Ovary (tissue), 3 donors: ENCODE measurements around the gene MVP.
"Not testable (repeated sequence)": the region's sequence is repeated elsewhere in the genome, so short reads cannot be mapped to it uniquely, and the experiment has no call there.

ENCODE experiments used
- CTCF ChIP-seq, 3 donors: fragments of 450-650 bp in 2 of 3; fragments of 200-600 bp in 1 of 3; IDR thresholded peaks; one replicate each; pipeline versions ENCODE4 v1.5.1 to v1.8.0; 2016 to 2022; ENCODE audit warnings: antibody characterized with exemption in 3 of 3, mild to moderate bottlenecking in 1 of 3
- POLR2A ChIP-seq: fragments of 450-650 bp; IDR thresholded peaks from one replicate; pipeline ENCODE4 v1.6.1; 2017; ENCODE audit warnings: antibody characterized with exemption, mild to moderate bottlenecking, moderate library complexity
- donor health status: DM: no; HTN: no; CAD: no.

DNA sequence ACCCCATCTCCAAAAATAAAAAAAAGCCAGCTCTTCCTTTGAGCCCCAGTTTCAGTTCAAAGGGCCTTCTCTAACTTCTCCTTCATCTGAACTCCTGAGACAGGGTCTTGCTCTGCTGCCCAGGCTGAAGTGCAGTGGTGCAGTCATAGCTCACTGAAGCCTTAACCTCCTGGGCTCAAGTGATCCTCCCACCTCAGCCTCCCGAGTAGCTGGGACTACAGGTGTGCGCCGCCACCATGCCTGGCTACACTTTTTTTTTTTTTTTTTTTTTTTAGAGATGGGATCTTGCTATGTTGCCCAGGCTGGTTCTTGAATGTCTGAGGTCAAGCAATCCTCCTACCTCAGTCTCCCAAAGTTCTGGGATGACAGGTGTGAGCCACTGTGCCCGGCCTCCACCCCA is 13.0 kb downstream of the MVP start:
- TF ChIP-seq CTCF (IDR thresholded peaks at IDR 0.05); POLR2A: not testable (repeated sequence)
